GM21737 (cell line): ENCODE data around the gene RXFP1.

ENCODE experiments used
- ATAC-seq: cut with Tn5 transposase; IDR thresholded peaks from one replicate; pipeline ENCODE4 v1.9.1; 2021; ENCODE audit warnings: mild to moderate bottlenecking, moderate library complexity; ENCODE audit not compliant: unreplicated experiment

RXFP1 gene

DNA sequence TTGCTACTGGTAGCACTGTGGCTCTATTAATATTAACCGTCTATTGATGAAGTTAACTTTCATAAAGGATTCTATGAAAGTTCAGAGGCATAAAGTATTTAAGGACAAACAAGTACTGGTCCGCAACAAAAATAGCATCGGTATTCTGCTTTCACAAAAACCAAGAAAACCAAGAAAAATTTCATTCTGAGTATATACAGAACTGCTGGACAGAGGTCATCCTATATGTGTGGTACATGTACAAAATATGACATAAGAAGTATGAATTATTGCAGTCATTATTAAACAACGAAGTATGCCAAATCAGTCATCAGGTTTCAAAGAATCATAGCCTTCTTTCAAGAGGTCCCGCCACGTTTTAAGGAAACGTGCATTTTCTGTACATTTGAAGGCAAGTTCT is 147.6 kb downstream of the RXFP1 start:
- no peak for ATAC-seq

DNA sequence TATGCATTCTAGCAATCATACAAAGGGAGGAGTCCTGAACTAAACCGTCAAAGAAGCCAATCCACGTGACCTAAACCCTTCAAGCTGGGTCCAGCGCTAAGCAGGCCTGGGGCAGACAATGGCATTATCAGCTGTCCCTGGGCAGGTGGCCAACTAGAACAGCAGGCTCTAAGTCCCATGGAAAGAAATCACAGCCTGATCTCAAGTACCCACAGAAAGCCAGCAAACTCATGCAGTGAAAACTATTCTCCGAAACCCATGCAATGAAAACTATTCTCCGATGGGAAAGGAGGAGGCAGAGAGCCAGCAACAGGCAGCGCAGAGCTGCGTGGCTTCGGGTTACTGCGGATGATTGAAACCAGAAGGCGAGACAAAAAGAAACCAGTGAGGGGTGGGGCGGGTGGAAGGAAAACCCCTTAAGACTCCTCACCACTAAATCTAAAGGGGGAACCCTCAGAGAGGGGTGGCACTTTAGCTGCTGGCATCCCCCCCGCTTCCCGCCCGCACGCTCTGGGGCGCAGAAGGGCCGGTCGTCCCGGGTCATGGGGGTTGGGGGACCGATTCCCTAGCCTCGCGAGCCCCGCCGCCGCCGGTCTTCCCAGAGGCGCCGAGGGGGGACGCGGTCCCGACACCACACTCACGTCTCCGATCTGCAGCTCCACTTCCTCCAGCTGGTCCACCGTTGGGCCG is 149.4 kb downstream of the RXFP1 start:
- ATAC-seq: peak; percentile 31

DNA sequence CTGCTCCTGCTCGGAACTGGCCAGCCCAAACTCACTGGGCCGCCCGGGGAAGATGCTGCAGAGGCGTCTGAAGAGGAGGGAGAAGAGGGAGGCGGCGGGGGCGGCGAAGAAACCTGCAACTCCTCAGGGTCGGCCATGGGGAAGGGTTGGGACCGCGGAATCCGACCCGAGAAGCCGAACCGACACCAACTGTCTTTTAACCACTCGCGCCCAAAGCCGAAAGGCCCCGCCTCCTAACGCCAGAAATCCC is 149.9 kb downstream of the RXFP1 start, which contains the start of gene C4orf46:
Gene C4orf46, minus strand, starts transcription at position 223 of the 250 bp plus-strand sequence. Its CDS starts 86 bp downstream, at position 137.
- no peak for ATAC-seq

DNA sequence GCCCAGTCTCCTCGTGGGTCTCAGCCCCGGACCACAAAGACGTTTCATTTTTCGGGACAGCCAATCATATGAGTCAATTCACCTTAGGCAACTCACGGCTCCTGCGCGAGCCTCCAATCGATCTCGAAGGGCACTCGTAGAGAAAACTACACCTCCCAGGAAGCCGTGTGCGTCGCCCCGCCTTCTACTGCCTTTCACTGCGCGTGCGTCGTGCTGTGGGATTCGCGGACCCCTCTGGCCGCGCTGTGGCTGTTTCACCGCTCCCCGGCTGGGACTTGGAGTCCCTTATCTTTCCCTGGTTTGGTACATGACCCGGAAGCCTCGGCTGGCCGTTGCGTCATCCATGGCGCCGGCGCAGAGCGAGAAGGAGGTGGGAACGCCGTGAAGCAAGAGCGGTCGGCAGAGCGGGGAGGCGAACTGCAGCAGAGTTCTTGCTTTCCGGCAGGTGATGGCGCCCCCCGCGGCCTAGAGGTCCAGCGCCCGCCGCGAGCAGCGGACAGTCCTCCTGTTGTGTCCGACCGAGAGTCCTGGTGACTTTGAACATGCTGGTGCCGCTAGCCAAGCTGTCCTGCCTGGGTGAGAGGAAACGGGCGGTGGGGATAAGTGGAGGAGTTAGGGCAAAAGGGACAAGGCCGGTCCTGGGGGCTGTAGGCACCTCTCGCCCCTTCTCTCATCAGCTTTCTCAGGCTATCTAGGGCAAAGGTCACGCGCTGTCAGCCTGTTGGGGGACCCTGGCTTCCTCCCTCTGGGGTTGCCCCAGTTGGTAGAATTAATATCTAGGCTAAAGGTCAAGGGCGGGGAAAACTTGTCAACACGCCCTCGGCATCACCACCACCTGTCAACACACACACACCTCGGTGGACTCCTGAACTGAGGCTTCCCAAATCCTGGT is 150.5 kb downstream of the RXFP1 start, which contains the start of gene ETFDH:
Gene ETFDH, plus strand, starts transcription at position 382 of the 892 bp plus-strand sequence. Its CDS starts 161 bp downstream, at position 543.
- ATAC-seq: peak; percentile 86

DNA sequence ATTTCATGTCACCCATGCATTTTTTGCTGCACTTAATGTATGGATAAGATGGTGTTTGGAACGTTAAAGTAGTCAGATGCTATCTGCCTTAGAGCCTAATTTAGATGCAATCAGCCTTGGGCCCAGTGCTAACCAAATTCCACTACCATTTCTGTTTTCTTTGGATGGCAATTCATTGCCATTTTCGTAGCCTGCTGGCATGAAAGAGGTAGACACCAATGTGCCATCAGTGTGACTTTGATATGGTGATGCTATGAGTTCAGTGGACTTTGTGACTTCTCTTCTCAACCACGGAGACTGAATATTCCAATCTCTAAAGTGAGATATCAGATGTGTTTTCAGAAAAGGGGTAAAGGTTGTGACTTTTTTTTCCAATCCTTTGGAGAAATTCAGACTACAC is 152.0 kb downstream of the RXFP1 start:
- ATAC-seq: no peak

DNA sequence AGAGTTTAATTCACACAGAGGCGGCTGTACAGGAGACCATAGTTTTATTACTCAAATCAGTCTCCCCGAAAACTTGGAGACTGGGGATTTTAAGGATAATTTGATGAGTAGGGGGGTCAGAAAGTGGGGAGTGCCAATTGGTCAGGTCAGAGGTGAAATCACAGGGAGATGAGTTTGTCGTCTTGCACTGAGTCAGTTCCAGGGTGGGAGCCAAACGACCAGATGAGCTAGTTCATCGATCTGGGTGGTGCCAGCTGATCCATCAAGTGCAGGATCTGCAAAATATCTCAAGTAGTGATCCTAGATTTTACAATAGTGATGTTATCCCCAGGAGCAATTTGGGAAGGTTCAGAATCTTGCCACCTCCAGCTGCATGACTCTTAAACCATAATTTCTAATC is 154.4 kb downstream of the RXFP1 start:
- ATAC-seq: no peak

DNA sequence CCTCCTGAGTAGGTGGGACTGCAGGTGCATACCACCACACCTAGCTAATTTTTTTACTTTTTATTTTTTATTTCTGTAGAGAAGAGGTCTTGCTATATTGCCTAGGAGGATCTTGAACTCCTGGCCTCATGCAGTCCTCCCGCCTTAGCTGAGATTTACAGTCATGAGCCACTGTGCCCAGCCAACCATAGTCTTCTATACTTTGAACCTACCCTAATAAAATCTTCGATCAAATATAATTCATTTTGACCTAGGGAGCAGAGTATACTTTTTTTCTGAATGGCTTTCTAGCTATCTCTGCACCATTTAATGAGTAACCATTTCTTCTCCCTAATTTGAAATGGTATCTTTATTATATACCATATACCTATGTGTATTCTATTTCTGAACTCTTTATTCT is 157.1 kb downstream of the RXFP1 start:
- ATAC-seq: no peak

DNA sequence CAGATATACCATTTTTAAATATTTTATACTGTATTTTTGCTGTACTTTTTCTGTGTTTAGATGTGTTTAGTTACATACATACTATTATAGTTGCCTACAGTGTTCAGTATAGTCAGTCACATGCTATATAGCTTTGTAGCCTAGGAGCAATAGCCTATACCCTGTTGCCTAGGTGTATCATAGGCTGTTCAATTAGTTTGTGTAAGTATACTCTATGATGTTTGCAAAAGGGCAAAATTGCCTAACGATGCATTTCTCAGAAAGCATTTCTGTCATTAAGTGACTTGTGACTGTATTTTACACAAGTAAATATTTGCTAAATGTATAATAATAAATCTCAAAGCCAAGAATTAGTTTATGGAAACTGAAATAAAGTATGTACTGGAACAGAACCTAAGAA is 159.9 kb downstream of the RXFP1 start:
- ATAC-seq: no peak

DNA sequence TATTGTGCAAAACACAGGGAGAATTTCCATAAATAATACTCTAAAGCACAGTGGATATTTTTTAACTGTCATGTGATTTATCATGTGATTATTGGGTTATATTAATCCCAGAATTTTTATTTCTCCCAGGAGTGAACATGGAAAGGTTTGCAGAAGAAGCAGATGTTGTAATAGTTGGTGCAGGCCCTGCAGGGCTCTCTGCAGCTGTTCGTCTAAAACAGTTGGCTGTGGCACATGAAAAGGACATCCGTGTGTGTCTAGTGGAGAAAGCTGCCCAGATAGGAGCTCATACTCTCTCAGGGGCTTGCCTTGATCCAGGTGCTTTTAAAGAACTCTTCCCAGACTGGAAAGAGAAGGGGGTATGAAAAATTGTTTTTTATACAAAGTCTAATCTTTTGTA is 160.4 kb downstream of the RXFP1 start:
- no peak for ATAC-seq

DNA sequence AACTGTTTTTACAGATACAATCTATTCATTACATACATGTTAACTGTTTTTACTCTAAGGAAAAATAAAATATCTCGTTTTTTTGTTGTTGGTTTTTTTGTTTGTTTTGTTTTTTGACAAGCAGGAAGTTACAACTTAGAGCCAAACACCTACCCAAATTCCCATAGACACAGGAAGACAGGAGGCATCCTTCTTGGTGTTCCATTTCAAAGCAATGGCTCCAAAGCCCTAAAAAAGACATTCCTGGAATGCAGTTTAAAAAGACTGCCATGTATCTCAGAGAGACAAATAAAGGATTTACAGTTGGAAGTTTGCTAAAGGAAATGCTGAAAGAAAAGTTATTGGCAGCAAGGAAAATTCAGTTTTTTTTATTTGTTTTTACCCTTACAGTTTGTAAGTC is 167.1 kb downstream of the RXFP1 start:
- ATAC-seq: no peak
